ENCODE results near the gene NAT9.

The NAT9 gene

GRCh38 chr17:74738051-74738996 lies 37.8 kb downstream of the NAT9 start:
- TF ChIP-seq POLR2AphosphoS5 (IDR thresholded peaks at IDR 0.05; ENCODE audit: low read depth, low read length) (peak; percentile 59; the same call in 1 of the 2 replicates), TAF1 (IDR thresholded peaks at IDR 0.05; ENCODE audit: borderline replicate concordance, low read depth, low read length) (no peak)
- DNase-seq (ENCODE audit: insufficient read length) (peak; percentile 87), FAIRE-seq (peak; percentile 82)

GRCh38 chr17:74737299-74738050 lies 38.7 kb downstream of the NAT9 start:
- DNase-seq (ENCODE audit: insufficient read length) (no peak), FAIRE-seq (peak; percentile 38)
- no peak for TF ChIP-seq TAF1 (IDR thresholded peaks at IDR 0.05; ENCODE audit: borderline replicate concordance, low read depth, low read length)
- TF ChIP-seq POLR2AphosphoS5 (IDR thresholded peaks at IDR 0.05; ENCODE audit: low read depth, low read length) = no peak
- TF ChIP-seq POLR2A (IDR thresholded peaks at IDR 0.05; ENCODE audit: low read depth, low read length) = no peak

- peak; percentile 69 for FAIRE-seq
- TF ChIP-seq POLR2AphosphoS5 (IDR thresholded peaks at IDR 0.05; ENCODE audit: low read depth, low read length) (no peak), POLR2A (IDR thresholded peaks at IDR 0.05; ENCODE audit: low read depth, low read length) (no peak), TAF1 (IDR thresholded peaks at IDR 0.05; ENCODE audit: borderline replicate concordance, low read depth, low read length) (no peak)
- DNase-seq (ENCODE audit: insufficient read length) = peak; percentile 53
These were observed 39.4 kb downstream of the NAT9 start, which contains the start of gene RAB37 for GRCh38 chr17:74736513-74737298. Gene RAB37, plus strand, starts transcription at chr17:74737256. Its CDS starts 17 bp downstream, at chr17:74737273.

- DNase-seq (ENCODE audit: insufficient read length) (no peak), FAIRE-seq (no peak)
- TF ChIP-seq POLR2A (IDR thresholded peaks at IDR 0.05; ENCODE audit: low read depth, low read length) (no peak), POLR2AphosphoS5 (IDR thresholded peaks at IDR 0.05; ENCODE audit: low read depth, low read length) (no peak), TAF1 (IDR thresholded peaks at IDR 0.05; ENCODE audit: borderline replicate concordance, low read depth, low read length) (no peak)
These were observed 41.9 kb downstream of the NAT9 start for GRCh38 chr17:74734256-74734655.

- DNase-seq (ENCODE audit: insufficient read length) (no peak), FAIRE-seq (peak; percentile 82)
- TF ChIP-seq POLR2A (IDR thresholded peaks at IDR 0.05; ENCODE audit: low read depth, low read length) (no peak), TAF1 (IDR thresholded peaks at IDR 0.05; ENCODE audit: borderline replicate concordance, low read depth, low read length) (no peak), POLR2AphosphoS5 (IDR thresholded peaks at IDR 0.05; ENCODE audit: low read depth, low read length) (no peak)
These were observed 42.6 kb downstream of the NAT9 start for GRCh38 chr17:74733365-74734122.

GRCh38 chr17:74732042-74732867 lies 43.9 kb downstream of the NAT9 start:
- no peak for DNase-seq (ENCODE audit: insufficient read length)
- TF ChIP-seq POLR2A (IDR thresholded peaks at IDR 0.05; ENCODE audit: low read depth, low read length) (no peak), POLR2AphosphoS5 (IDR thresholded peaks at IDR 0.05; ENCODE audit: low read depth, low read length) (no peak), TAF1 (IDR thresholded peaks at IDR 0.05; ENCODE audit: borderline replicate concordance, low read depth, low read length) (no peak)
- peak; percentile 44 for FAIRE-seq

GRCh38 chr17:74731347-74731605 lies 44.9 kb downstream of the NAT9 start:
- DNase-seq (ENCODE audit: insufficient read length) = no peak
- no peak for FAIRE-seq

GRCh38 chr17:74730491-74731346 lies 45.4 kb downstream of the NAT9 start:
- no peak for DNase-seq (ENCODE audit: insufficient read length)
- no peak for FAIRE-seq

More at GRCh38 chr17:74731347-74731605, 44.9 kb downstream of the NAT9 start:
- TF ChIP-seq TAF1 (IDR thresholded peaks at IDR 0.05; ENCODE audit: borderline replicate concordance, low read depth, low read length) (no peak), POLR2AphosphoS5 (IDR thresholded peaks at IDR 0.05; ENCODE audit: low read depth, low read length) (no peak), POLR2A (IDR thresholded peaks at IDR 0.05; ENCODE audit: low read depth, low read length) (no peak)

GRCh38 chr17:74729866-74730265 lies 46.3 kb downstream of the NAT9 start:
- DNase-seq (ENCODE audit: insufficient read length) = no peak
- FAIRE-seq = no peak
- TF ChIP-seq POLR2A (IDR thresholded peaks at IDR 0.05; ENCODE audit: low read depth, low read length) (no peak), TAF1 (IDR thresholded peaks at IDR 0.05; ENCODE audit: borderline replicate concordance, low read depth, low read length) (no peak), POLR2AphosphoS5 (IDR thresholded peaks at IDR 0.05; ENCODE audit: low read depth, low read length) (no peak)

More at GRCh38 chr17:74730491-74731346, 45.4 kb downstream of the NAT9 start:
- no peak for TF ChIP-seq POLR2AphosphoS5 (IDR thresholded peaks at IDR 0.05; ENCODE audit: low read depth, low read length)
- TF ChIP-seq POLR2A (IDR thresholded peaks at IDR 0.05; ENCODE audit: low read depth, low read length) = no peak
- TF ChIP-seq TAF1 (IDR thresholded peaks at IDR 0.05; ENCODE audit: borderline replicate concordance, low read depth, low read length) = no peak
